GM19043 (cell line): ENCODE data around the gene ASF1B.
"Not testable (repeated sequence)": the region's sequence is repeated elsewhere in the genome, so short reads cannot be mapped to it uniquely, and the experiment has no call there.

Experiments
- ATAC-seq: cut with Tn5 transposase; IDR thresholded peaks from one replicate; pipeline ENCODE4 v1.9.1; 2021; ENCODE audit warnings: low read depth; ENCODE audit not compliant: unreplicated experiment

The ASF1B gene

GRCh38 chr19:14160017-14160703 is 23.8 kb upstream of the ASF1B start:
- no peak for ATAC-seq

DNA sequence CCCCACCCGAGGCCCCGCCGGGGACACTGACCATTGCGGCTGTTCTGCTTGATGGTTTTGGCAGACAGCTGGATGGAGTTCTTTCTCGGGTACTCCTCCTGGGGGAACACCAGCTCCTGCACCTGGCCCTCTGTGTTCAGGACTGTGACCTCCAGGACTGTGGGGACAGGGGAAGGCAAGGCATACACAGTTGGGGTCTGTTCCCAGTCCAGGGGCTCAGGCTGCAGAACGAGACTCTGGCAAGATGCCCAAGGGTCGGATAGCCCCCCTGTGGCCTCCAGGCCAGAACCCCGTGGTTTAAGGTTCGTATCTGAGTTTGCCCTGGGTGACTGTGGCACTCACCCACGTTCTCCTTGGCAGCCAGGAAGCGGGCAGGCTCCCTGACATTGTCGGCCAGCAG is 22.7 kb upstream of the ASF1B start:
- no peak for ATAC-seq

DNA sequence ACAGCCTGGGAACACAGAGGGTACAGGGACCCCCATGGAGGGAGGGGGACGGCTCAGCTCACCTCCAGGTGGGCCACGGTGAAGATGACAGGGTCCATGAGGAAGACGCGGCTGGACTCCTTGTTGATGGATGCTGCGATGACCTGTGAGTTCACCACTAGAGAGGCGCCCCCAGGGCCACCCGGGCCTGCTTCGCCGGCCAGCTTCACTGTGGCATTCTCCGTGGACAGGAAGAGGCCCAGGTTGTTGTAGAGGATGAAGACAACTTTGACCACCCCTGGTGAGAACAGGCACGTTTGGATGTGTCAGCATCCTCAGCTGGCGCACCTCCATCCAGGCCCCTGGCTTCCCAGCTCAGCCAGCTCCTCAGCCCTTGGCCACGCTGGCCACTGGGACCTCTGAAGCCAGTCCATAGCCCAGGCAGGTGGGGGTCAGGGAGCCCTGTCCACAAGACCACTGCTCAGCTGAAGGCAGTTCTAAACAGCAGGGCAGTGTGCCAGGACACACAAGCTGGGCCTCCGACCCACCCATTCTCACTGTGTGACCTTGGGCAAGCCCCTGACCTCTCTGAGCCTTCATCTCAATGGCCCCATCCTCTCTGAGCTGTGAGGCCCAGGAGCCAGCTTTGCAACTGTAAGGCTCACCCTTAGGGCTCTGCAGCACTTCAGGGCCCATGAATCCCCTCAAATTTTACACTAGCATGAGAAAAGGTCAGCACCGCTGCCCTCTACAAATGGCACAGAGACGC is 22.1 kb upstream of the ASF1B start:
- ATAC-seq: no peak

DNA sequence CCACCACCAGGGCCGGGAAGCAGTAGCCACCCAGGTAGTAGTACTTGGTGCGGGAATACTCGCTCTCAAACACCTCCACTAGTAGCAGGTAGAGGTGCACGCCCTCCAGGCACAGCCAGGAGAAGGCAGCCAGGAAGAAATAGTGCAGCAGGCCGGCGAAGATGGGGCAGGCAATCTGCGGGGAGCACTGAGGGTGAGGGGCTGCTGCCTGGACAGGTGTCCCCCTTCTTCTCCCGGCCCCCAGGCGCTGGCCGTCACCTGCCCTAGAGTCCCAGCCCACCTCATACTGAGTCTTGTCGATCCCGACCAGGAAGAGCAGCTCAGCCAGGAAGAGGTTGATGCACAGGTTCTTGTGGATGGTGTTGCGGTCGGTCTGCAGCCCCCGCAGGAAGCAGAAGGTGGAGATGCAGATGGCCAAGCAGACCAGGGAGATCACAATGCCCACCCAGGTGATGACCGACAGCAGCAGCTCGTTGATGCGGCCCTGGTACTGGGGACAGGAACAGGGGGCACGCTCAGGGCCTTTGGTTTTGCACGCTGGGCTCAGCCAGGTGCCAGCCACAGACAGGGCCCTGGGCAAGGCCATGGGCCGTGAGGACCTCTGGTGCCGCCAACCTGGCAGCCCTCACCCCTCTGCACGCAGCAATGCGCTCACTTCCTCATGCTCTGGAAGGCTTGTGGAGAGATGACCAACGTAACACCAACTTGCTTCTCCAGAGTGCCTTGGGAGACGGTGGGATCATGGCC is 20.8 kb upstream of the ASF1B start:
- ATAC-seq: no peak

GRCh38 chr19:14156122-14156521 is 19.7 kb upstream of the ASF1B start:
- no peak for ATAC-seq

- ATAC-seq: no peak
Observed at GRCh38 chr19:14155371-14155770, 19.0 kb upstream of the ASF1B start.

DNA sequence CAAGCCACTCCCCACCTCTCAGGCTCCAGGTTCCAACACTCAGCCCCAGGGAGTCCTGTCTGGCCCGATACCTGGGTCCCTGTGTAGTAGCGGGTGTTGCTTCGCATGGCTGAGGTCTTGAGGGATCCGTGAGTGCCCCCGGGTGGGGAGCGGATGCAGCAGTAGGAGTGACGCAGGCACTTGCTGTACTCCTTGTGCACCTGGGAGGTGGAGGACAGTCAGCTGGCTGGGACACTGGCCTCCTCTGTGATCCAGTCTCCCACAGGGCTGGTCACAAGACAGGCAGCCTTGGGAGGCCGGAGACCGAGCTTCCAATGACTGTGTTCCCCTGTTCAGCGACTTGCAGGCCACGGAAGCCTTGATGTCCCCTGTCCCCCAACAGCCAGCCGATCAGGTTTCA is 16.3 kb upstream of the ASF1B start:
- ATAC-seq: no peak

- ATAC-seq: no peak
Observed at GRCh38 chr19:14150770-14151661, 14.6 kb upstream of the ASF1B start.

DNA sequence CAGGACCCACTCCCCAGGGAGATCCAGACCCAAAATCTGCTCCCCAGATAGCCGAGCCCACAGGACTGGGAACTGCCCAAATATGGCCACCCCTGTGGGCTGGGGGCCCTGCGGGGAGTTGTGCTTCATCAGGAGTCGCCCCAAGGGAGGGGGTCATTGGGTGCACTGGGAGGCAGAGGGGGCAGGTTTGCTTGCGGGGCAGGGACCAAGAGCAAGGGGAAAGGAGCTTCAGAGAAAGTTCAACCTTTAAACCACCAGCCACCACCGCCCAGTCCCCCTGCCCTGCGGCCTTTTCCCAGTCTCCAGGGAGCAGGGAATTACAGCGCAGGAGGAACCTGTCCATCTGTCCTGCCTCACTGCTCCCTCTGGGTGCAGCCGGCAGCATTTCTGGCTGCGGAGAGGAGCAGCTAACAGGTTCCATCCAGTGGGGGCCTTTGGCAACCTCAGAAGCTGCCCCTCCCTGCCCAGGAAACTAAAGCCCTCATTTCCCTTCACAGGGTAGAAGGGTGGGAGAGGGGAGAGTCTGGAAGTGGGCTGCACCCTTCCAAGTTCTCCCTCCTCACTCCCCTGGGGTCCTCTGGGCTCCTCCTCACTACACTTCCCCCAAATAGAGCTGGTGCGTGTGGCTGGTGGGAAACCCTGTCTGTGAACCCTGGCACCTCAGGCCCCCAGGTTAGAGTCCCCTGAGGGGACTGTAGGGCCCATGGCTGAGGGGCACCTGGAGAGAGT is 13.8 kb upstream of the ASF1B start:
- ATAC-seq: no peak

DNA sequence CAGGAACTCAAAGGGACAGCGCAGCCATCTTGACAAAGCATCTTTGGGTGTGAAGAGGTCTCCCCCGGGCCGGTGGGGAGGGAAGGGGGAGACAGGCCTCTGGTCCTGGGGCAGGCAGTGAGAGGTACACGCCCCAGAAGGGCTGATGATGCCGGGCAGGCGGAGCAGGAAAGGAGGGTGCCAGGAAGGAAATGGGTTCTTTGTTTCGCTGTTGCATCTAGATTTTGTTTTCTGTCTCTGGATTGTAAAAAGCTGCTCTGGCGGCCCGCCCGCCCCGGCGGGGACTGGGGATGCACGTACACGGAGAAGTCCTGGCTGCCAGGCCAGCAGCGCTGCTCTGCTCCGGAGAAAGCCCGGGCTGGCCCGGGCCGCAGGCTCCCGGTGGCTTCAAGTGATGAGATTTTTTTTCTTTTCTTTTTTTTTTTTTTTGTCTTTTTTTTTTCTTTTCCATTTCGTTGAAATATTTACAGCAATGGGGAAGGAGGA is 13.2 kb upstream of the ASF1B start:
- ATAC-seq: no peak

DNA sequence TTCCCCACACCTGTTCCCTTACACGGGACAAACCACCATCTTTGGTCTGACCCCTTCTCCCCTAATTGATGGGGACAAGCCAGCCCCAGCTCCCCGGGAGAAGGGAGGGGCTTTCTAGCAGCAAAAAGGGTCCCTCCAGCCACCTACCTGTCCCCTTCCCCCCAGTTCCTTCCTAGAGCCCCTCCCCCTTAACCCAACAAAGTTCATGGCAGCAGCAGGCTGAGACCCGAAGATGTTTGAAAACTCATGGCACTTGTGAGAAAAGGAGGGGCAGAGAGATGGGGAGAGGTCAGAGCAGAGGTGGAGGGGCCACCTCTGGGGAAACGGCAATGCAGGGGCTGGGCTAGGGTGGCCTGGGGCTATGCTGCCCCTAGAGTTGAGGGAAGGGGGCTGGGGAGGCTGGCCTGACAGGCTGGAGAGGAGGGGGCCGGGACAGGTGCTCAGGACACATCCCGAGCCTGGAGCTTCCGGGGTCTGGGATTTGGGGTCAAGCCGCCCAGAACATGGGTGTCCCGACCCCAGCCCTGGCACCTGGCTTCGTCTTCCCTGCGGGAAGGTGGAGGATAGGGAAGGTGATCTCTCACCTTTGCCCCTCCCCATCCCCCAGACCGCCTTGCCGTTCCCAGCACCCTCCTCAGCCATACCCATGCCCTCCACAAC is 12.5 kb upstream of the ASF1B start:
- no peak for ATAC-seq

DNA sequence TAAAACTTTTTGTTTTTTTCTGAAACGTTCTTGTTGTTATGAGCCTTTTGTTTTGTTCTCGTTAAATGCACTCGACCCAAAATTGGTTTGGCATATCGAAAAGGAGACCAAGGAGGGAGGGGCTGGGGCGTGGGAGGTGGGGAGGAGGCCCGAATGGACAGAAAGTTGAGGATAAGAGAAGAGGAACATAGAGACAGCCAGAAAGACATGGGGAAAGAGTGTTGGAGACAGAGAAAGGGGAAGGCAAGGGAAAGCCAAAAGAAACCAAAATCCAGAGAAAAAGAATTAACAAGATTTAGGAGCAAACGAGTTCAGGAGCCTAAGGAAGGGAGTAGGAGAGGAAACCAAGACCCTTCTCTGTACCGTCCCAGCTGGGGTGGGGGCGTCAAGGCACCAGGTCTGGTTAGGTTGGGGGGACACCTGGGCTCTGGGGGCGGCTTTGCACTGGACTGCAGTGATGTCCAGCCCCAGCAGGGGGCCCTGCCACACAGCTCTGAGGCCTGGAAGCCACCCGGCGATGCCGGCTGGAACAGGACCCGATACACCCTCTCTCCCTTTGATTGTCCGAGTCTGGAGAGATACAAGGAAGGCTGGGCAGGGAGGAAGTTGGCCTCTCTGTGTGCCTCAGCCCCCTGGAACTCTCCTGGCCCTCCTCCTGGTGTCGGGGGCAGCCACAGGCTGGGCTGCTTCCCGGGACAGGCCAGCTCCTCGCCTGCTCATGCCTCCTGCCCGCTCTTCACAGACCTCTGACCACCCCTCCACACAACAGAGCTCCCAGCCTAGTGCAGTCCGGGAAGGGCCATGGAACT is 11.6 kb upstream of the ASF1B start:
- ATAC-seq: no peak

DNA sequence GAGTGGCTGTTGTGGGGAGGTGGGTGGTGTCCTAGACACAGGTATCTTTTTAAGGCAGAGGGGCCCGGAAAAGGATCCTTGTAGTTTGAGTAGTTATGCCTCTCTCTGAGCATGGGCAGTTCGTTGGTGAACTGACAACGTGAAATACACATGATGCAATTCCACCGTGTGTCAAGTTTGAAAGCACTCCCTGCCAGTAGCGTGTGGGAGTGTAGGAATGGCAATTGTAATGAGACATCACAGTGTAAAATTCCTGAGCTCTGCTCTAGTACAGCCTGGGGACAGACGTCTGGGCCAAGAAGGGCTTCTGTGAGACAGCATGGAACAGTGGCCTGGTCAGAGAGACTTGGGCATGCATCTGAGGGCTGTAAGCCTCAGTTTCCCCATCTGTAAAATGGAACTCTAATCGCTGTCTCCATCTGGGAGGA is 10.4 kb upstream of the ASF1B start:
- ATAC-seq: no peak

DNA sequence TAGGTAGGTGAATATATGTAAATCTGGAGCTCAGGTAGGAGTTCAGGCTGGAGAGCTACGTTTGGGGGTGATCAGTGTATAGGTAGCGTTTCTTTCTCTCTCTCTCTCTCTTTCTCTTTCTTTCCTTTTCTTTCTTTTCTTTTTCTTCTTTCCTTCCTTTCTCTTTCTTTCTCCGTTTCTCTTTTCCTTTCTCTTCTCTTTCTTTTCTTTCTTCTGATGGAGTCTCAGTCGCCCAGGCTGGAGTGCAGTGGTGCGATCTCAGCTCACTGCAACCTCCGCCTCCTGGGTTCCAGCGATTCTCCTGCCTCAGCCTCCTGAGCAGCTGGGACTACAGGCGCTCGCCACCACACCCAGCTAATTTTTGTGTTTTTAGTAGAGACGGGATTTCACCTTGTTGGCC is 9.8 kb upstream of the ASF1B start:
- ATAC-seq: not testable (repeated sequence)

DNA sequence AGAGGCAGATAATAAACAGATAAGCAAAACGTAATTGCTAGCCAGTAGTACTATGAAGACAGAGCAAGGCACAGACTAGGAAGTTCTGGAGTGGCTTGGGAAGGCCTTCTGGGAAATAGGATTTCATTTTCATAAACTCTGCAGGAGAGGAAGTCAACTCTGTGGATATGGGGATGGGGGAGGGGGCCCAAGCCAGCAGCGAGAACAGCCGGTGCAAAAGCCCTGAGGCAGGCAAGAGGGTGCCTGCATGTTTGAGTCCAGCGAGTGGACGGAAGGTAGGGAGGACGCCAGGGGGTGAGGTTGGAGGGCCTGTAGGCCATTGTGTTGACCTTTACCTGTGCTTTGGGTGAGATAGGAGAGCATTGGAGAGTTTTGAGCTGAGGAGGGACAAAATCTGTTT is 9.0 kb upstream of the ASF1B start:
- ATAC-seq: no peak

DNA sequence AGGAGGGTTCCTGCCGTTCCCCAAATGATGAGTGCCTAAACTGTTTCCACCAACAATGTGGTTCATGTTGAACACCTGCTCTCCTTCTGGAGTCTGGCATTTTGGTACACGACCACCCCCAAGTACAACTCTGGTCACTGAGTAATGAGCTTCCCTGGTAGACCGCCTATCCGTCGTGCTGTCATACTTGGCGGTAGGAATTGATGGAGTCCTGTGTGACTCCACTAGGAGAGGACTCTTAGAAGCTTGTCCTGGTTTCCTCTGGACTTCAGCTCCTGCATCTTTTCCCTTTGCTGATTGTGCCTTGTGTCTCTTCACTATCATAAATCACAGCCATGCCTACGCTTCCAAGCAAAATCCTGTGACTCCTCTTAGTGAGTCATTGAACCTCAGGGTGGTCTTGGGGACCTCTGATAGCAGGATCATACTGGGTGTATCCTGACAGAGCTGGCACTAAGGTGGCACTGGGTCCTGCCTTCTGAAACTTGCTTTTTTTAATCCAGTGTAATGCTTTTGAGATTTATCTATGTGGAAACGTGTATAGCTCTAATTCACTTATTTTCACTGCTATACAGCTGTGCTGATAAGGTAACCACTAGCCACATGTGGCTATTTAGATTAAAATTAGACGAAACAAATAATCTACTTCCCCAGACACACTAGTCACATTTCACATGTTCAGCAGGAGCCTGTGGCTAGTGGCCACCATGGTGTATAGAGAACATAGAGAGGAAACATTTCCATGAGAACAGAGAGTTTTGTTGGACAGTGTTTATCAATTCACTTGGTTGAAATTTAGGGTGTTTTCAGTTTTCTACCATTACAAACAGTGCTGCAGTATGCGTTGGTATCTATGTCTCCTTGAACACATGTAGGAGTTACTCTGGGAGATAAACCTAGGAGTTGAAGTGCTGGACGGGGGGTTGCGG is 6.1 kb upstream of the ASF1B start:
- no peak for ATAC-seq

DNA sequence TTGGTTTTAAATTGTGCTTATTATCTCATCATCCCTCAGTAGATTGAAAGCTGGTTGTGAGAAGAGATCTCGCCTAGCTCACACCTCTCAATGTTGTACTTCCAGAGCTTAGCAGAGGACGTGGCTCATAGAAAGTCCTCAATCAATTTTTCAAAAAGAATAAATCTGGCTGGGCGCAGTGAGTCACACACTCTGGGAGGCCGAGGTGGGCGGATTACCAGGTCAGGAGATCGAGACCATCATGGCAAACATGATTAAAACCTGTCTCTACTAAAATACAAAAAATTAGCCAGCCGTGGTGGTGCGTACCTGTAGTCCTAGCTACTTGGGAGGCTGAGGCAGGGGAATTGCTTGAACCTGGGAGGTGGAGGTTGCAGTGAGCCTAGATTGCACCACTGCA is 4.7 kb upstream of the ASF1B start:
- no peak for ATAC-seq
